Measurements from ENCODE around the gene PPP1CB. TPM values are rescaled to one million over a fixed set of nuclear protein-coding genes. Genes with fewer than 3 reads are reported as not detected.

The PPP1CB gene
- total and polyA plus RNA-seq, 10 of the 15 experiments (the other 5 are each of a cell fraction or from before 2014, with no cell fraction given): 37.5 to 176 (median 84.9) TPM

DNA sequence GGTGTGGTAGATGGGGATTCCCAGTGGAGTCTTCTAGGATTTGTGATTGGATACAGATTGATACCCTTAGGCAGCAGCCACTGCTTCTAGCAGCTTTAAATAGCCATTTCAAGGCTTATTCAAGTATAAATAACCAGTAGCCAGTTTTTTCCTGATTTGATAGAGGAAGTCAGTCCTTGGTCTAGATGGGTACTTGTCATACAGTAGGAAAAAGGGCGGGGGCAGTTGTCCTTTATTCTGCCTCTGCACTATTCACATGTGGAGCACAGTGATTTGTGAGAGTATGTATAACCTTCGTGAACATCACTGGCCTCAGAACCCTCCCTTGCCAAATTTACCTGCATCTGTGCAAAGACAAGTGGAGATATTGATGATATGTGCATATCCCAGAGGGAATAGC is 6.8 kb downstream of the PPP1CB start:
- H4K20me1 ChIP-seq (ENCODE audit: control insufficient read depth, insufficient read depth): peaks cover 4% of the 10 kb centered on the region; the same call in 1 of the 2 replicates
- POLR2A ChIA-PET: no interaction called here
- no peaks in the 10 kb centered on the region for H3K4me1 ChIP-seq (ENCODE audit: control insufficient read depth, insufficient read depth, low read length)

More for the DNA sequence above, 6.8 kb downstream of the PPP1CB start:
- H3K79me2 ChIP-seq (ENCODE audit: control insufficient read depth, insufficient read depth, low read length): peaks cover 95% of the 10 kb centered on the region
- FAIRE-seq (no peak), ATAC-seq (no peak), DNase-seq (ENCODE audit: low read depth, low spot score) (no peak)
- no peak overlapping the region for H3K9ac ChIP-seq (ENCODE audit: control insufficient read depth, insufficient read depth, low read length)
- peaks cover 0 to 11% of the 10 kb centered on the region in 2 experiments; a peak in 1 of 4 replicates for H3K36me3 ChIP-seq (ENCODE audit: control insufficient read depth in 2 of 2, insufficient read depth in 2 of 2, low read length in 1 of 2)
- no peak overlapping the region for H2AFZ ChIP-seq (ENCODE audit: control insufficient read depth, low read depth, low read length)
- ChIA-PET RAD21 (ENCODE audit: unreplicated experiment) (no interaction called here), SMC1A (ENCODE audit: uncharacterized antibody, unreplicated experiment) (no interaction called here), CTCF (interaction anchor here (12.2 kb wide), 1 partner anchor 164 kb away, joined by 155 read pairs; no protein-coding TSS in a partner anchor)
- BruUV-seq (replicated peaks): no TSS peak
- in situ Hi-C loops (cut with MboI) (no loop called here), intact Hi-C loops (cut with micrococcal nuclease; ENCODE audit: unreplicated experiment) (loop anchor here (10.0 kb wide), 1 partner anchor 136 kb away; the partner anchor contains the start of gene WDR43)
- 97% methylated on average over 2 of the region's 2 CpGs for WGBS (ENCODE audit: insufficient coverage, insufficient replicate concordance, low lambda C conversion rate, missing lambda C conversion rate)
- H3K4me2 ChIP-seq (ENCODE audit: control insufficient read depth, insufficient read depth): peak overlapping the region; percentile 24; the same call in 1 of the 2 replicates
- no peak for TF ChIP-seq HDAC6 (IDR thresholded peaks at IDR 0.05; ENCODE audit: unreplicated experiment)
- TF ChIP-seq SIN3A (IDR thresholded peaks at IDR 0.05; ENCODE audit: low read depth, low read length): no peak
- TF ChIP-seq, protein P1, sequence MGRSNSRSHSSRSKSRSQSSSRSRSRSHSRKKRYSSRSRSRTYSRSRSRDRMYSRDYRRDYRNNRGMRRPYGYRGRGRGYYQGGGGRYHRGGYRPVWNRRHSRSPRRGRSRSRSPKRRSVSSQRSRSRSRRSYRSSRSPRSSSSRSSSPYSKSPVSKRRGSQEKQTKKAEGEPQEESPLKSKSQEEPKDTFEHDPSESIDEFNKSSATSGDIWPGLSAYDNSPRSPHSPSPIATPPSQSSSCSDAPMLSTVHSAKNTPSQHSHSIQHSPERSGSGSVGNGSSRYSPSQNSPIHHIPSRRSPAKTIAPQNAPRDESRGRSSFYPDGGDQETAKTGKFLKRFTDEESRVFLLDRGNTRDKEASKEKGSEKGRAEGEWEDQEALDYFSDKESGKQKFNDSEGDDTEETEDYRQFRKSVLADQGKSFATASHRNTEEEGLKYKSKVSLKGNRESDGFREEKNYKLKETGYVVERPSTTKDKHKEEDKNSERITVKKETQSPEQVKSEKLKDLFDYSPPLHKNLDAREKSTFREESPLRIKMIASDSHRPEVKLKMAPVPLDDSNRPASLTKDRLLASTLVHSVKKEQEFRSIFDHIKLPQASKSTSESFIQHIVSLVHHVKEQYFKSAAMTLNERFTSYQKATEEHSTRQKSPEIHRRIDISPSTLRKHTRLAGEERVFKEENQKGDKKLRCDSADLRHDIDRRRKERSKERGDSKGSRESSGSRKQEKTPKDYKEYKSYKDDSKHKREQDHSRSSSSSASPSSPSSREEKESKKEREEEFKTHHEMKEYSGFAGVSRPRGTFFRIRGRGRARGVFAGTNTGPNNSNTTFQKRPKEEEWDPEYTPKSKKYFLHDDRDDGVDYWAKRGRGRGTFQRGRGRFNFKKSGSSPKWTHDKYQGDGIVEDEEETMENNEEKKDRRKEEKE (IDR thresholded peaks at IDR 0.05): no peak
- no peak for TF ChIP-seq CREM (IDR thresholded peaks at IDR 0.05; ENCODE audit: low read depth)
- no peak for TF ChIP-seq WRNIP1 (IDR thresholded peaks at IDR 0.05; ENCODE audit: borderline replicate concordance, low read depth, low read length)
- no peak for TF ChIP-seq POLR2AphosphoS5 (IDR thresholded peaks at IDR 0.05; ENCODE audit: low read length)
- H3K27ac ChIP-seq (ENCODE audit: control insufficient read depth, insufficient read depth): no peak overlapping the region
- H3K4me3 ChIP-seq: no peak overlapping the region
- no peaks in the 10 kb centered on the region for H3K27me3 ChIP-seq (replicated peaks in 1 of 2; ENCODE audit: control insufficient read depth in 2 of 2, insufficient read depth in 2 of 2, low read length in 1 of 2)
- no peaks in the 10 kb centered on the region for H3K9me3 ChIP-seq (replicated peaks; ENCODE audit: control insufficient read depth, insufficient read depth, low read length)

Measured in GM12878 (cell line).